22Rv1 (cell line): ENCODE data around the gene SPDYA.

Source experiments
- ZFX ChIP-seq: fragments of 450-650 bp; IDR thresholded peaks from 2 replicates; pipeline ENCODE4 v1.6.1; 2017; ENCODE audit warnings: antibody characterized with exemption, borderline replicate concordance
- TF ChIP-seq, protein P1 (sequence below): fragments of 450-650 bp; IDR thresholded peaks from 2 replicates; pipeline ENCODE4 v1.5.1; 2017; ENCODE audit warnings: mild to moderate bottlenecking

- TF ChIP-seq, protein P1, sequence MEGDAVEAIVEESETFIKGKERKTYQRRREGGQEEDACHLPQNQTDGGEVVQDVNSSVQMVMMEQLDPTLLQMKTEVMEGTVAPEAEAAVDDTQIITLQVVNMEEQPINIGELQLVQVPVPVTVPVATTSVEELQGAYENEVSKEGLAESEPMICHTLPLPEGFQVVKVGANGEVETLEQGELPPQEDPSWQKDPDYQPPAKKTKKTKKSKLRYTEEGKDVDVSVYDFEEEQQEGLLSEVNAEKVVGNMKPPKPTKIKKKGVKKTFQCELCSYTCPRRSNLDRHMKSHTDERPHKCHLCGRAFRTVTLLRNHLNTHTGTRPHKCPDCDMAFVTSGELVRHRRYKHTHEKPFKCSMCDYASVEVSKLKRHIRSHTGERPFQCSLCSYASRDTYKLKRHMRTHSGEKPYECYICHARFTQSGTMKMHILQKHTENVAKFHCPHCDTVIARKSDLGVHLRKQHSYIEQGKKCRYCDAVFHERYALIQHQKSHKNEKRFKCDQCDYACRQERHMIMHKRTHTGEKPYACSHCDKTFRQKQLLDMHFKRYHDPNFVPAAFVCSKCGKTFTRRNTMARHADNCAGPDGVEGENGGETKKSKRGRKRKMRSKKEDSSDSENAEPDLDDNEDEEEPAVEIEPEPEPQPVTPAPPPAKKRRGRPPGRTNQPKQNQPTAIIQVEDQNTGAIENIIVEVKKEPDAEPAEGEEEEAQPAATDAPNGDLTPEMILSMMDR, result no peak
- TF ChIP-seq ZFX, result no peak
Observed at GRCh38 chr2:28782423-28782822, 28.2 kb upstream of the SPDYA start.
